Activated T-helper 1 cell treated with anti-CD3 and anti-CD28 coated beads, Interleukin-2, amount 50 U/mL, for 16 hours (primary cell): ENCODE data around the gene PNPLA8.

Source experiments
- DNase-seq, 2 donors: peaks; one replicate each; pipeline ENCODE4 v3.0.0-alpha.2; 2020; ENCODE audit warnings: low read depth in 1 of 2, low spot score in 1 of 2

PNPLA8 gene

GRCh38 chr7:108448584-108449505 lies 77.1 kb downstream of the PNPLA8 start:
- DNase-seq: no peak

- no peak for DNase-seq
Measured at GRCh38 chr7:108442039-108442568, 83.8 kb downstream of the PNPLA8 start.

- DNase-seq: no peak
Measured at GRCh38 chr7:108441392-108441955, 84.5 kb downstream of the PNPLA8 start.

- DNase-seq: no peak
Measured at GRCh38 chr7:108440613-108441012, 85.3 kb downstream of the PNPLA8 start.

DNA sequence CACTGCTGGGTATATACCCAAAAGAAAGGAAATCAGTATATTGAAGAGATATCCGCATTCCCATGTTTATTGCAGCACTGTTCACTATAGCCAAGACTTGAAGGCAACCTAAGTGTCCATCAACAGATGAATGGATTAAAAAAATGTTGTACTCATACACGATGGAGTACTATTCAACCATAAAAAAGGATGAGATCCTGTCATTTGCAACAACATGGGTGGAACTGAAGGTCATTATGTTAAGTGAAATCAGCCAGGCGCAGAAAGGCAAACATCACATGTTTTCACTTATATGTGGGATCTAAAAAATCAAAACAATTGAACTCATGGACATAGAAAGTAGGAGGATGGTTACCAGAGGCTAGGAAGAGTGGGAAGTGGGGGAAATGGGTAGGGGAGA lies 89.0 kb downstream of the PNPLA8 start:
- no peak for DNase-seq

DNA sequence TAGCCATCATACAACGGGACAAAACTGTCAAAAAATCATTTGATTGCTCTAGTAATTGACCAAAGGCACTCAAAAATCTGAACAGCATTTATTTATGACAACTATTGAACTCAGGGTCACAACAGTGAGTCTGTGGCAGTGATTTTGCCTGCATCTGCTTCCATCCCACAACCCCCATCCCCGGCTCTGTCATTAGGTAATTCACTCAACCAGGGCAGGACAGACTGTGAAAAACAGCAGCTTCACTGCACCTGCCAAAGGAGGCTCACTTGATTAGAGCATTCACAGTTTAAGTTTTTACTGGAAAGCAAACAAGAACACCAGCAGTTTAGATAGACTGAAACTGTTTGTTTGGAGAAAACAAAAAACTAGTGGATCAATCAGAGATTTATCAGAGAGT lies 91.9 kb downstream of the PNPLA8 start:
- DNase-seq: no peak

DNA sequence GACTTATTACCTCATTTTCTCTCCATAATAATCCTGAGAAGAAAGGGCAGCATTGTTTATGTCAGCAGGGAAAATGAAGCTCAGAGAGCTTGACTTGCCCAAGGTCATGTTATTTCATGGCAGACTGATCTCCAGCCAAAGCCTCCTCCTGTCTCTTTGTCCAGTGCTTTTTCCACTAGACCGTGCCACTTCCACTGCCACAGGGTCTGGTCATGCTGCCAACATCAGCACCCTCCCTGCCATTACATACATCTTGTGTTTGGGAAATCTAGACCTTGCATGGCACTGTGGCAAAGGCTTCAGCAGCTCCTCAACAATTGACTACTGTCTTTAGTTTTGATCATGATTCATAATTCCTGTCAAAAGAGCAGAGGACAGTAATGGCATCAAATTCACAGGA lies 94.8 kb downstream of the PNPLA8 start:
- no peak for DNase-seq

DNA sequence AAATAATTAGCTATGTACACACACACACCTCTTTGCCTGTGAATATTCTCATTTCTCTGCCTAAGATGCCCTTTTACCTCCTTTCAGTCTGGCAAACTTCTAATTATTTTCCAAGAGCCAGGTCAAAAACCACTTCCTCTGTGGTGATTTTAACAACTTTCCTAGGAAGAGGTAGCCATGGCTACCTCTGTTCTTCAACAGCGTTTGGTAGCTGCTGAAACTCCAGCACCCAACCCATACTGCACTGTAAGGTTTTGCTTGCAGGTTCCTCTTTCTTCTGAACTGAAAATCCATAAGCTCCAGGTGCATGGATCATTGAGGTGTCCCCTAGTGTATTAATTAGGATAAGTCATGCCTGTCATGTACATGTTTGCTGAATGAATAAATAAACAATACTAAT lies 95.3 kb downstream of the PNPLA8 start:
- DNase-seq: no peak

- no peak for DNase-seq
Measured at GRCh38 chr7:108427766-108428165, 98.2 kb downstream of the PNPLA8 start.

- DNase-seq: no peak
Measured at GRCh38 chr7:108425714-108426275, 100.1 kb downstream of the PNPLA8 start.

DNA sequence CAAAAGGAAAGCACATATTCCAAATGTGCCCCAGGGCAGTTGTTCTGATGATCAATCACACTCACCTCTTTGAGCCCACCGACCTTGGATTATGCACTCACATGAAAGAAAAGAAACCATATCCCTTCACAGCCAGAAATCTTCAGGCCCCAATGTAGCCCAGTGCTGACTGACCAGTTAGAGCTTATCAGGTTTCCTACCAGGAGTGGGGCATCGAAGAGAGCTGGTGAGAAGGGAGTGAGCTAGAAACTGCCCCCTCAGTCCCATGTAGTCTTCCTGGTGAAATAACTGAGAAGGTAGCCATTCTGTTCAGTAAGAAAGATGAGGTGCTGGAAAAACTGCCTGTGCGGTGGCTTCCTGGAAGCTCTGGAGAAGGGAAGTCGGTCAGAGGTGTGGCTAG lies 101.9 kb downstream of the PNPLA8 start:
- no peak for DNase-seq

DNA sequence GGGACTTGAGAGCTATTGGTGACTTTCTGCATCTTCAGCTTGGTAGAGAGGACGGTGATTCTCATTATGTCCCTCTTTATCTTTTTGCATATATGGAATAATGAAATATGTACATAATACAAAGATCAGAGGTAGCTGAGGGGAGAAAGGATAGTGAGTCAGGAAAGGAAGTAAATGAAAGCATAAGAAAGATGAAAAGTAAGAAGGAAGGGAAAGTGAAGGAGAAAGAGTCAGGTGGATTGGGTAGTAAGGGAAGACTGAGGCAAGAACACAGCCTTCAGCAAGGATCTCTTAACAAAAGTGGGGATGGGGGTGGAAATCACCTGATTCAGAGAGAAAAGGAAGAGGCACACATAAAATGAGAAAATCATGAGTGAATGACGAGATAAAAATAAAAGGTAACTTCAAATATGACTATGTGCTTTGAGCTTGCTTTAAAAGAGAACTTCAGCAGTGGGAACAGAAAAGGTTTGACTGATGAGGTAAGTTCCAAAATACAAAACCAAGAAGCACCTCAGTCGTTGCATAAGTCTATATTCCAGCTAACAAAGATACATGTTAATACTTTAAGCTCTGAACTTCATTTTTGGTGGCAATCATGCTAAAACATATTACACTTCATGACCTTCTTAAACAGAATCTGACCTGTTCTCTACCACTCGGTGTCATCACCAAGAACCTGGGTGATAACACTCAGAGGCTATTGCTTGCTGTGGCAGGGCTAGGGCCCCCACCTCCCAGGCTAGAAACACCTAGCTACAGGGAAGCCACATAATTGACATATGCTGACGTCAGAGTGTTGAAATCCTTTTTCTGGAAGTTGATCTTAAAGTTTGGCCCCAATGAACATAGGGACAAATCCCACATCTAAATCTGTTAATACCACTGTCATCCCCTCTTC lies 102.6 kb downstream of the PNPLA8 start:
- no peak for DNase-seq

DNA sequence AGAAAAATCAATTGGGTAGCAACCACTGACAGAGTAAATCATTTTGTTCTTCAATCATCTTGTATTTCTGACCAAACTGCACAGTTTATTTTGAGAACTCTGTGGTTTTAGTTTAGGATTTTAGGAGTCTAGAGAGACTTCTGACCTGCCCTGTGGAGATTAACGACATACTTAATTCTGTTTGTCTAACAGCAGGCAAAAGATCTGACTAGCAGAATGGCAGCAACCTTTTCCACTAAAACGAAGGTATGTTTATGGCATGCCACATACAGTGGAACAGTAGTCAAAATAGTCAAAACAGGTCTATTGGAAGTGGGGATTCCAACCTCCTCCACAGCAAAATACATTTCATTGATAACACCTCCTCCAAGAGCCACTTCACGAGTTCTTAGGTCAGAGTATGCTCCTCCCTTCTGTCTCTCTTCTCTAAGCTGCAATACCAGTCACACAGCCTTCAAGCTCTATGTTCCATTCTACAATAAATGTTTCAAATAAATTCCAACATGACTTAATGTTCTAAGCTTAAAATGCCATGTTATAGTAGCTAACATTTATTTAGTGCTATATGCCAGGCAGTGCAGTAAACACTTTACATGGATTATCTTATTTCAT lies 104.1 kb downstream of the PNPLA8 start:
- no peak for DNase-seq
